OCI-LY1 (cell line): ENCODE results near the gene C1orf159.

Experiments
- H2AFZ ChIP-seq: fragments of 200-600 bp; sonication (generic), shearing (Covaris generic); 2 replicates; pipeline ENCODE4 v1.6.0; 2014; ENCODE audit warnings: antibody characterized with exemption, mild to moderate bottlenecking, low read length
- H3F3A ChIP-seq: fragments of 200-600 bp; sonication (generic), shearing (Covaris generic); 2 replicates; pipeline ENCODE4 v1.6.0; 2014; ENCODE audit warnings: mild to moderate bottlenecking, antibody characterized with exemption, low read length, moderate library complexity; ENCODE audit not compliant: insufficient read depth
- H3K27ac ChIP-seq: fragments of 200-600 bp; sonication (generic); 2 replicates; pipeline ENCODE4 v1.5.1; 2014; ENCODE audit warnings: low read length, mixed run types, mild to moderate bottlenecking, low read depth; ENCODE audit not compliant: poor library complexity, severe bottlenecking
- H3K27me3 ChIP-seq: fragments of 200-600 bp; sonication (generic); 2 replicates; pipeline ENCODE4 v1.6.0; 2014; ENCODE audit warnings: antibody characterized with exemption, mild to moderate bottlenecking, low read length, moderate library complexity; ENCODE audit not compliant: insufficient read depth
- H3K36me3 ChIP-seq: fragments of 200-600 bp; sonication (generic); 2 replicates; pipeline ENCODE4 v1.6.1; 2014; ENCODE audit warnings: mild to moderate bottlenecking, antibody characterized with exemption, low read length, moderate library complexity, mixed read lengths; ENCODE audit not compliant: insufficient read depth
- H3K4me1 ChIP-seq: fragments of 200-600 bp; sonication (generic); 2 replicates; pipeline ENCODE4 v1.5.1; 2014; ENCODE audit warnings: mild to moderate bottlenecking, low read length, moderate library complexity; ENCODE audit not compliant: insufficient read depth, severe bottlenecking
- H3K4me2 ChIP-seq: fragments of 200-600 bp; sonication (generic), shearing (Covaris generic); 2 replicates; pipeline ENCODE4 v1.6.1; 2014; ENCODE audit warnings: low read length
- H3K4me3 ChIP-seq: fragments of 200-600 bp; sonication (generic); 2 replicates; pipeline ENCODE4 v1.5.1; 2014; ENCODE audit warnings: low read length, low read depth, mild to moderate bottlenecking, mixed read lengths; ENCODE audit not compliant: poor library complexity, severe bottlenecking
- H3K79me2 ChIP-seq: fragments of 200-600 bp; shearing (Covaris generic); 2 replicates; pipeline ENCODE4 v1.6.1; 2016; ENCODE audit warnings: mixed run types, low read length, mixed read lengths; ENCODE audit not compliant: insufficient read depth
- H3K9ac ChIP-seq: fragments of 200-600 bp; sonication (generic), shearing (Covaris generic); 2 replicates; pipeline ENCODE4 v1.6.1; 2014; ENCODE audit warnings: mild to moderate bottlenecking, low read length, mixed read lengths
- H3K9me2 ChIP-seq: fragments of 200-600 bp; sonication (generic), shearing (Covaris generic); 2 replicates; pipeline ENCODE4 v1.6.1; 2014; ENCODE audit warnings: low read depth, mild to moderate bottlenecking, low read length, mixed read lengths
- H3K9me3 ChIP-seq: fragments of 200-600 bp; shearing (Covaris generic); 2 replicates; pipeline ENCODE4 v1.6.1; 2014; ENCODE audit warnings: low read length, mixed read lengths
- H4K20me1 ChIP-seq: fragments of 200-600 bp; sonication (generic), shearing (Covaris generic); 2 replicates; pipeline ENCODE4 v1.6.0; 2016; ENCODE audit warnings: mild to moderate bottlenecking, low read length; ENCODE audit not compliant: insufficient read depth
- EZH2 ChIP-seq: fragments of 200-600 bp; sonication (generic), shearing (Covaris generic); IDR thresholded peaks from 2 replicates; pipeline ENCODE4 v1.8.0; 2017; ENCODE audit warnings: borderline replicate concordance, mixed run types, mild to moderate bottlenecking, antibody characterized with exemption, low read length, moderate library complexity, mixed read lengths
- TF ChIP-seq, protein P1 (sequence below): fragments of 200-600 bp; sonication (generic), shearing (Covaris generic); IDR thresholded peaks from 2 replicates; pipeline ENCODE4 v1.5.1; 2017; ENCODE audit warnings: mild to moderate bottlenecking, antibody characterized with exemption, low read length, moderate library complexity, mixed read lengths

C1orf159 gene

DNA sequence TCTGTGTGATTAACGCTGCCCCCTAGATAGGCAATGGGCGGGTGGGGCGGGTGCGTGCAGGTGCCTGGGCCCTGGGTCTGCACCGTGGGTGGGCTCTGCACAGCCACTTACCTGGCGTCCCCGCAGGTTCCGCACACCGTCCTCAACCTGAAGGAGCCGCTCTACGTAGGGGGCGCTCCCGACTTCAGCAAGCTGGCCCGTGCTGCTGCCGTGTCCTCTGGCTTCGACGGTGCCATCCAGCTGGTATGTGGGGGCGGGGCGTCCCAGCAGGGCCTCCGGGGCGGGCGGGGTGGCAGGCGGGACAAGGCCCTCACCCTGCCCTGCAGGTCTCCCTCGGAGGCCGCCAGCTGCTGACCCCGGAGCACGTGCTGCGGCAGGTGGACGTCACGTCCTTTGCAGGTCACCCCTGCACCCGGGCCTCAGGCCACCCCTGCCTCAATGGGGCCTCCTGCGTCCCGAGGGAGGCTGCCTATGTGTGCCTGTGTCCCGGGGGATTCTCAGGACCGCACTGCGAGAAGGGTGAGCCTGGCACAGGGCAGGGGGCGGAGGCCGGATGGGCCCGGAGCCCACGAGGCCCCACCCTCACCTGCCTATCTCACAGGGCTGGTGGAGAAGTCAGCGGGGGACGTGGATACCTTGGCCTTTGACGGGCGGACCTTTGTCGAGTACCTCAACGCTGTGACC, 64.6 kb downstream of the C1orf159 start:
- Histone ChIP-seq H3K9me2 (no peaks in the 10 kb centered on the region), H3K27me3 (no peaks in the 10 kb centered on the region; the same call in 1 of the 2 replicates), H3F3A (no peaks in the 10 kb centered on the region), H3K4me3 (no peak overlapping the region), H3K9ac (no peak overlapping the region), H3K9me3 (no peaks in the 10 kb centered on the region), H3K36me3 (no peaks in the 10 kb centered on the region), H3K27ac (no peak overlapping the region), H3K4me1 (no peaks in the 10 kb centered on the region), H3K79me2 (no peaks in the 10 kb centered on the region), H3K4me2 (no peak overlapping the region), H2AFZ (no peak overlapping the region), H4K20me1 (no peaks in the 10 kb centered on the region)
- no peak for TF ChIP-seq EZH2
- TF ChIP-seq, protein P1, sequence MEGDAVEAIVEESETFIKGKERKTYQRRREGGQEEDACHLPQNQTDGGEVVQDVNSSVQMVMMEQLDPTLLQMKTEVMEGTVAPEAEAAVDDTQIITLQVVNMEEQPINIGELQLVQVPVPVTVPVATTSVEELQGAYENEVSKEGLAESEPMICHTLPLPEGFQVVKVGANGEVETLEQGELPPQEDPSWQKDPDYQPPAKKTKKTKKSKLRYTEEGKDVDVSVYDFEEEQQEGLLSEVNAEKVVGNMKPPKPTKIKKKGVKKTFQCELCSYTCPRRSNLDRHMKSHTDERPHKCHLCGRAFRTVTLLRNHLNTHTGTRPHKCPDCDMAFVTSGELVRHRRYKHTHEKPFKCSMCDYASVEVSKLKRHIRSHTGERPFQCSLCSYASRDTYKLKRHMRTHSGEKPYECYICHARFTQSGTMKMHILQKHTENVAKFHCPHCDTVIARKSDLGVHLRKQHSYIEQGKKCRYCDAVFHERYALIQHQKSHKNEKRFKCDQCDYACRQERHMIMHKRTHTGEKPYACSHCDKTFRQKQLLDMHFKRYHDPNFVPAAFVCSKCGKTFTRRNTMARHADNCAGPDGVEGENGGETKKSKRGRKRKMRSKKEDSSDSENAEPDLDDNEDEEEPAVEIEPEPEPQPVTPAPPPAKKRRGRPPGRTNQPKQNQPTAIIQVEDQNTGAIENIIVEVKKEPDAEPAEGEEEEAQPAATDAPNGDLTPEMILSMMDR: peak; percentile 9; the same call in 1 of the 2 replicates

DNA sequence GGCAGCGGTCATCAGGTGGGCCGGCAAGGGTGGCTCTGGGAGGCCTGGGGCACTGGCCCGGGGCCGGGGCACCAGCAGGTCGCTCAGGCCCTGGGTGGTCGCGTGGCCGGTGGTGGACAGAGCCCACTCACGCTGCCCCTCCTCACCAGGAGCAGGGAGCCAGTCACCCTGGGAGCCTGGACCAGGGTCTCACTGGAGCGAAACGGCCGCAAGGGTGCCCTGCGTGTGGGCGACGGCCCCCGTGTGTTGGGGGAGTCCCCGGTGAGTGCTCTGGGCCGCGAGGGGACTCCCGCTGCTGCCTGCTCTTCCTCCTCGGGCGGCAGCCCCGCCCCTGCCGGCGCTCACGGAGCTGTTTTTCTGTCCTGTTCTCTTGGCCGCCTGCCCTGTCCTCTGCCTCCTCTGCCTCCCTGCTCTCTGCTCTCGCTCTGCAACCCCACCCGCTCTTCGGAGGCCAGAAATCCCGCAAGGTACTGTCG, 65.3 kb downstream of the C1orf159 start:
- Histone ChIP-seq H3K4me2 (no peak overlapping the region), H2AFZ (no peak overlapping the region), H3F3A (no peaks in the 10 kb centered on the region), H3K27me3 (no peaks in the 10 kb centered on the region; the same call in 1 of the 2 replicates), H3K4me3 (no peak overlapping the region), H3K36me3 (no peaks in the 10 kb centered on the region), H3K9ac (no peak overlapping the region), H3K4me1 (no peaks in the 10 kb centered on the region), H3K9me2 (no peaks in the 10 kb centered on the region), H4K20me1 (no peaks in the 10 kb centered on the region), H3K79me2 (no peaks in the 10 kb centered on the region), H3K9me3 (no peaks in the 10 kb centered on the region), H3K27ac (no peak overlapping the region)
- TF ChIP-seq EZH2: no peak
- TF ChIP-seq, protein P1: no peak

DNA sequence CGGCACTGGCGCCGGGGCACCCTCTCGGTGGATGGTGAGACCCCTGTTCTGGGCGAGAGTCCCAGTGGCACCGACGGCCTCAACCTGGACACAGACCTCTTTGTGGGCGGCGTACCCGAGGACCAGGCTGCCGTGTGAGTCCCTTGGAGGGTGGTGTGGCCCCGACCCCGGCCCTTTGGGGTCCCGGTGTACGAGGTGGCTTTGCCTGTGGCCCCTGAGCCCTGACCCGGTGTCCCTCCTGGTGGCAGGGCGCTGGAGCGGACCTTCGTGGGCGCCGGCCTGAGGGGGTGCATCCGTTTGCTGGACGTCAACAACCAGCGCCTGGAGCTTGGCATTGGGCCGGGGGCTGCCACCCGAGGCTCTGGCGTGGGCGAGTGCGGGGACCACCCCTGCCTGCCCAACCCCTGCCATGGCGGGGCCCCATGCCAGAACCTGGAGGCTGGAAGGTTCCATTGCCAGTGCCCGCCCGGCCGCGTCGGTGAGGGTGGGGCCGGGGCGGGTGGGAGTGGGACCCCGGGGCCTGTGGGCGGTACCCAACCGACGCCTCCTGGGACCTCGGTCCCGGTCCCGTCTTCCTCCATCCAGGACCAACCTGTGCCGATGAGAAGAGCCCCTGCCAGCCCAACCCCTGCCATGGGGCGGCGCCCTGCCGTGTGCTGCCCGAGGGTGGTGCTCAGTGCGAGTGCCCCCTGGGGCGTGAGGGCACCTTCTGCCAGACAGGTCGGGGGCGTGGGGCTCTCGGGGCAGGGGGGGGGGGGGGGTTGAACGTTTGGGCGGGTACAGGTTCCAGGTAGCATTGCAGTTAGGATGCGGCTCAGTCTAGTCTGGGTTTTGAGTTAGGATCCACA, 66.3 kb downstream of the C1orf159 start:
- H3K4me3 ChIP-seq: no peak overlapping the region
- no peaks in the 10 kb centered on the region for H4K20me1 ChIP-seq
- H3K27me3 ChIP-seq: no peaks in the 10 kb centered on the region; the same call in 1 of the 2 replicates
- no peaks in the 10 kb centered on the region for H3K9me2 ChIP-seq
- no peaks in the 10 kb centered on the region for H3K9me3 ChIP-seq
- TF ChIP-seq, protein P1: peak; percentile 24
- TF ChIP-seq EZH2: no peak
- no peak overlapping the region for H3K27ac ChIP-seq
- no peak overlapping the region for H2AFZ ChIP-seq
- no peaks in the 10 kb centered on the region for H3K36me3 ChIP-seq
- H3K79me2 ChIP-seq: no peaks in the 10 kb centered on the region
- no peaks in the 10 kb centered on the region for H3F3A ChIP-seq
- H3K9ac ChIP-seq: no peak overlapping the region
- H3K4me2 ChIP-seq: no peak overlapping the region
- no peaks in the 10 kb centered on the region for H3K4me1 ChIP-seq
